T-helper 2 cell (primary cell): Measurements from ENCODE around the gene RALA.
A peak's percentile ranks its signal among the peaks of the same experiment; 100 is the strongest.
"Not testable (repeated sequence)": the region's sequence is repeated elsewhere in the genome, so short reads cannot be mapped to it uniquely, and the experiment has no call there.

Experiments used
- DNase-seq, 5 experiments: peaks; one replicate each; pipeline versions ENCODE4 v3.0.0 to v3.0.0-alpha.2; 2012 to 2022

The RALA gene

DNA sequence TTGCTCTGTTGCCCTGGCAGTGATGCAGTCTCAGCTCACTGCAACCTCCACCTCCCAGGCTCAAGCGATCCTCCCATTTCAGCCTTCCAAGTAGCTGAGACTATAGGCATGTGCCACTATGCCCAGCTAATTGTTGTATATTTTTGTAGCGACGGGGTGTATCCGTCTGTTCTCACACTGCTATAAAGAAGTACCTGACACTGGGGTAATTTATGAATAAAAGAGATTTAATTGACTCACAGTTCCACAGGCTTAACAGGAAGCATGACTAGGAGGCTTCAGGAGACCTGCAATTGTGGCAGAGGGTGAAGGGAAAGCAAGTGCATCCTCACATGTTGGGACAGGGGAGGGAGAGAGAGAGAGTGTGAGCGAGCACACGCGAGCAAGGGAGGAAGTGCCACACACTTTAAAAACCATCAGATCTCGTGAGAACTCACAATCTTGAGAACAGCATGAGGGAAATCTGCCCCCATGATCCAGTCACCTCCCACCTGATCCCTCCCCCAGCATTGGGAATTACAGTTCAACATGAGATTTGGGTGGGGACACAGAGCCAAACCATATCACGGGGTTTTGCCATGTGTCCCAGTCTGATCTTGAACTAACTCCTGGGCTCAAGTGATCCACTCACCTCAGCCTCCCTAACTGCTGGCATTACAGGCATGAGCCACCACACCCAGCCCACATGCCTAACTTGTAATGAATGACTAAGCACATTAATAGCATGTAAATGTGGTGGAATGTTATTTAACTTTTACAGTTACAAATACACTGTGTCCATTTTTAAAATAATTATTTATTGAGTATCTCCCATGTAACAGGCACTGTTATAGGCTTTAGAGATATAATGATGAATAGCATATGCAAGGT, 65.5 kb downstream of the RALA start:
- DNase-seq: no peak

DNA sequence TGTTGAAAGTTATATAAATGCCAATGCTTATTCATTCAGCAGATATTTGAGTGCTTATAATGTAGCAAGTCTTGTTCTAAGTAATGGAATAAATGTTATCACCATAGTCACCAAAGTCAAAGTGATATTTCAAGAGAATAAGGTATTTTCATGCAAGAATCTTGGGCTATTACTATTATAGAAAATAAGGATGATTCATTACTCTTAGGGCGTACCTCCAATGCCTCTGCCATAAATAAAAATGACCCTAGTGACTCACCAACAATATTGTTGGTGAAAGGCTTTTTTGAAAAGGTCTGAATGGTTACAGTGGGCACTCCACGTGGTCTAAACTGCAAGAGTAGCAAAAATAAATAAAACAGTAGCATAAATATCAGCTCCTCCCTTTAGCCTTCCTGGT, 68.4 kb downstream of the RALA start:
- DNase-seq: no peak

DNA sequence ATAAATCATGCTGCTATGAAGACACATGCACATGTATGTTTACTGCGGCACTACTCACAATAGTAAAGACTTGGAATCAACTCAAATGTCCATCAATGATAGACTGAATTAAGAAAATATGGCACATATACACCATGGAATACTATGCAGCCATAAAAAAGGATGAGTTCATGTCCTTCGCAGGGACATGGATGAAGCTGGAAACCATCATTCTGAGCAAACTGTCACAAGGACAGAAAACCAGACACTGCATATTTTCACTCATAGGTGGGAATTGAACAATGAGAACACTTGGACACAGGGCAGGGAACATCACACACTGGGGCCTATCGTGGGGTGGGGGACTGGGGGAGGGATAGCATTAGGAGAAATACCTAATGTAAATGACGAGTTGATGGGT, 69.7 kb downstream of the RALA start:
- DNase-seq: not testable (repeated sequence)

DNA sequence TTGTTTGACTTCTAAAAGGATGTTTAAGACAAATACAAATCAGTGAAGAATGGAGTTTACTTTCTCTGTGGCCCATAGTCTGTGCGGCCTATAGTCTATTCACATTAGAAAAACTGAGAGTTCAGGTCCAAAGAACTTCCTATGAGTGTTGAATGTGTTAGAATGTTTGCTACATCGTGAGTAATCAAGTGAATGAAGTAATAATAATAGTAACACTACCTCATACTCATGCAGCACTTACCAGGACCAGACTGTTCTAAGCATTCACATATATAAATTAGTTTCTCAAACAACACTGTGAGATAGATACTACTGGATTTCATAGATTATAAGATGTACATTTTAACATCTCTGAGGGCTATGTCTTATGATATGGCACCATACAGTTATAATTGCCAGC, 70.4 kb downstream of the RALA start:
- DNase-seq: no peak

DNA sequence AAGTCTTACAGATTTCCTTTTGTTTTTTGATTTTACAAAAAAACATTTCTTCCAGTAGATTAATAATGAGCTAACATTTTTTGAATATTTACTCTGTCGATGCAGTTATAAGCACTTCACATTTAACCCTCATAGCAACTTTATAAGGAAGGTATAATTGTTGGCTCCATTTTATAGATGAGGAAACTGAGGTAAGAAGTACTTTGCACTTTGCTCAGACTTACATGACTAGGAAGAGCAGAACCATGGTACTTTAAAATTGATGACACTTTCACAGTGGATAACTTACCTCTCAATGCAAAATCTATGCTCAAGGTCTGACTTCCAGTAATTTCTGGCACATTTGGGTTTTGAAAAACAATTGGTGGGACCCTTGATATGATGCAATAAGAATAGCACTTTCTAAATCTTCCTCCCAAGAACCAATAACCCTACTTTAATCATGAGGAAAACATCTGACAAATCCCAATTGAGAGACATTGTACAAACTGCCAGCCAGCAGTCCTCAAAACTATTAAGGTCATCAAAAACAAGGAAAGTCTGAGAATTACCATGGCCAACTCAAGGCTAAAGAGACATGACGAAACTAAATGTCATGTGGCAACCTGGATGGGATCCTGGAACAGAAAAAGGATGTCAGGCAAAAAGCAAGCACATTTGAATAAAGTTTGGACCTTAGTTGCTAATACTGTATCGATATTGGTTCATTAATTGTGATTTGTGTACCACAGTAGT, 72.6 kb downstream of the RALA start:
- no peak for DNase-seq

DNA sequence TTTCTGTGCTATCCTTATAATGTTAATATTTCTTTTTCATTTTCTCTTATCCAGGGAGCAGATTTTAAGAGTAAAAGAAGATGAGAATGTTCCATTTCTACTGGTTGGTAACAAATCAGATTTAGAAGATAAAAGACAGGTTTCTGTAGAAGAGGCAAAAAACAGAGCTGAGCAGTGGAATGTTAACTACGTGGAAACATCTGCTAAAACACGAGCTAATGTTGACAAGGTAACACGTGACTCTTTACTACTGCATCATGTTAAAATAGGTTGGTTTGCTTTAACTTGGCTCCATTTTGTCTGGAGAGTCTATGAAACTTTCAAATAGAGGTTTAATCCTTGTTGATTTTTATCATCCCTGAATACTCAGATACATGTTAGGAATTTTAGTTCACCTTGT, 73.3 kb downstream of the RALA start:
- no peak for DNase-seq

DNA sequence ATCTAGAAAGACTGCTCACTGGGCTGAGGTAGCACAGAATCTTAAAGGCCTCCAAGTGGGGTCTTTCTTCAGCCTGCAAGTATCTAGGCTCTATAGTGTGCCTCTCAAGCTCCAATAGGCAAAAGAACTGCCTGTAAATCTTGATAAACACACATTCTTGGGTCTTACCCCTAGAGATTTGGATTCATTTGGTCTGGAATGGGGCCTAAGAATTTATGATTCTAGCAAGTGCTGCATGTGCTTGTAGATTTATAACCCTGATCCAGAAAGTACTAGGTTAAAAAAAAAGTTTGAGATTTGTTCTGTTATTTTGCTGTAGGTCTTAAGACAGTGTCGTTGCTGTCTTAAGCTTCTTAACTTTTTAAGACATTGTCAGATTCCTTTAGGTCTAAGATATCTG, 74.1 kb downstream of the RALA start:
- DNase-seq: no peak

DNA sequence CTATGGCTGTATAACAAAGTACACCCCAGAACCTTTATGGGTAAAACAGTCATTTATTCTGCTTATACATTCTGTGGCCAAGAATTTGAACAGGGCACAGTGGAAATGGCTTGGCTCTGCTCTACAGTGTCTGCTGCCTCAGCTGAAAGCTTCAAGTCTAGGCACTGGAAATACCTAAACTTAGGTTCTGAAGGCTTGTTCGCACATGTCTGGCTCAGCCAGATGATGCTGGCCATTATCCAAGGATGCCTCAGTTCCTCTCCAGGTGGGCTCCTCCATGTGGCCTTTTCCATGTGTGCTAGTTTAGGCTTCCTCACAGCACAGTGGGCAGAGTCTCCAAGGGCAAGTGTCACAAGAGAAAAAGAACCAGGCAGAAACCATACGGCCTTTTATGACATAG, 76.8 kb downstream of the RALA start:
- DNase-seq: no peak

DNA sequence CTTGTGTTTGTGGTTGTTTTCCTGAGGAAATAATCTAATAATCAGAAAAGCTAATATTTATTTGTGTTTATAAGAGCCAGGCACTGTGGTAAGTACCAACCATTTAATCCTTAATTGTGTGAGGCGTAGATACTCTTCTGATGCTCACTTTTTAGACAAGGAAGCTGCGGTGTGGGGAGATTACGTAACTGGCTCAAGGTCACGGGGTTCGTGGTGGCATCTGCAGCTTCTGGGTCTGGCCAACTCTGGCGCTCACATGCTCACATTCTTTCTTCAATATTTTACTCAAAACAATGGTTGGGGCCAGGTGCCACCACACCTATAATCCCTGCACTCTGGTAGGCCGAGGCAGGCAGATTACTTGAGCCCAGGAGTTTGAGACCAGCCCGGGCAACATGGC, 77.6 kb downstream of the RALA start:
- DNase-seq: no peak

DNA sequence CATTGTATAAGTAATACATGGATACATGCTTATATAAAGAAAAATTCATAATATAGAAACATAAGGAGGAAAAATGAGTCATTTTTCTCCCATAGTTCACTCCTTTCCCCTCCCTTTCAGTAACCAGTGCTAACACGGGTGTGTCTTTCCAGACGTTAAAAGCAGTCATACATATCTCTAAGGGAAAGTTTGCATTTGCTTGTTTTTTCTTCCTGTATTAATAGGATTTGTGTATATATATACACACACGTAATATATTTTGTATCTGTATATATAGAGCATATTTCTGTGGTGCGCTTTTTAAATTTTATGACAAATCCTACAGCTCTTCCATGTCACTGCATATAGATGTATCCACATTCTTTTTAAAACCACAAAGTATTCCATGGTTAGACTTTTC, 78.8 kb downstream of the RALA start:
- DNase-seq: no peak

DNA sequence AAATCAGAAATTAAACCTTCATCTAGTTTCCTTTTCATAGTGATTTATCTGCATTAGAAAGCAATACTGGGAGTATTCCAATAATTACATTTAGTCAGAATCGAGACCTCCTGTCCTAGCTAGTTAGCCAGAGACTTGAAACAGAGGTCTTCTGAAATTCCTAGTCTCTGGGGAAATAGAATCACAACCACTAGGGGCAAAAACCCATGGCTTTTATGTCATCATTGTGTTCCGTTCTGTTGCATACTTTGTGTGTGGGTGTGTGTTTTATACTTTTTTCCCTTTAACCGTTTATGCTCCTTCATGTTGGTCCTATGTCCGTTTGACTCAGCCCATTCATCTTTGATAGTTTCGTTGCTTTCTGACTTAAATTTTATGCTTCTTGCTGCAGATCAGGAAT, 79.8 kb downstream of the RALA start:
- DNase-seq: no peak

DNA sequence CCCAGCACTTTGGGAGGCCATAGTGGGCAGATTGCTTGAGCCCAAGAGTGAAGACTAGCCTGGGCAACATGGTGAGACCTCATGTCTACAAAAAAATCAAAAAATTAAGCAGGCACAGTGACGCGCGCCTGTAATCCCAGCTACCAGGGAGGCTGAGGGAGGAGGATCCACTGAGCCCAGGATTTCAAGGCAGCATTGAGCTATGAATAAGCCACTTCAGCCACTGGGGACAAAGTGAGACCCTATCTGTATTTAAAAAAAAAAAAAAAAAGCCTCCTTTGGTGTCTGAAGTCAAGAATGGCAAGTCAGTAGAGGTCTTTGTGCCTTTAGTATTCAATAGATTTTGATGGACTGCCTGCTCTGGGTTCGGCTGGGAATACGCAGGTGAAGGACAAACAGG, 85.7 kb downstream of the RALA start:
- DNase-seq: no peak

DNA sequence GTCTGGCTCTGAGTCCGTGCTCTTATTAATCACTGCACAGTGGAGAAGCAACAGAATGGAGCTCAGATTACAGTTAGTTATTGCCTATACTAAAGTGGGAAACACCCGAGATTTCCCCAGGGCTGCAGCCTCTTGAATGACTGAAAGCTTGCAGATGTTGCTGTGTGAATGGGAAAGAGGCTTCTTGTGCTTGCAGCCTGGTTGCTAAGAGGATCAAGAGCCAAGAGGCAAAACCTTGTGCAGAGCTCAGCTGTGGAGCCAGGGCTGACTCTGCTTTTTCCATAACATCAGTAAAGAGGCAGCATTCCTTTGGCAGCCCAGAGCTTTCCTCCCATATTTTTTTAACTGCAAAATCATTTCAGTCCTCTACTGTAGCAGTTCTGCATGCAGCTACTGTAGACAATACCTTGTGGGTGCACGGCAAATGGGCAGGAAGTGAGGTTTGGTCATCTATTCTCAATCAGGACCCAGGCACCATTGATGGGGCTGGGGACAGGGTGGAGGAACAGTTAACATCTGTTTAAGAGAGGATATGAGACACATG, 86.5 kb downstream of the RALA start:
- DNase-seq: peak in 1 of 5 experiments; percentile 70

DNA sequence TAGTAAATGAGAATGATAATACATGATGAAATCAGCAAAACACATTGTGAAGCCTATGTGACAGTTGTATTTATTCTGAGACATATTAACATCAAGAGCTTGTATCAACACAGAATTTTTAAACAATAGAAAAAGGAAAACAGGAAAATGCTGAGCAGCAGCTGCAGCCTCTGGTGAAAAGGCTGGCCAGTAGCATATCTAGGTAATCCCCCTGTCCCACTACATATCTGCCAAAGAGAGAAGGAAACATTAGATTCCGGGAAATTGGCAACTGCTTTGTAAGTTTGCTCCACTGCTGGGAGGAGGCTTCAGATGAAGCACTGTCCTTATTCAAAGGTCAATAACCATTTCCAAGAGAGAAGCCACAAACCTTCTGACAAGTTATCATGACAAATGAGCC, 89.4 kb downstream of the RALA start:
- no peak for DNase-seq

DNA sequence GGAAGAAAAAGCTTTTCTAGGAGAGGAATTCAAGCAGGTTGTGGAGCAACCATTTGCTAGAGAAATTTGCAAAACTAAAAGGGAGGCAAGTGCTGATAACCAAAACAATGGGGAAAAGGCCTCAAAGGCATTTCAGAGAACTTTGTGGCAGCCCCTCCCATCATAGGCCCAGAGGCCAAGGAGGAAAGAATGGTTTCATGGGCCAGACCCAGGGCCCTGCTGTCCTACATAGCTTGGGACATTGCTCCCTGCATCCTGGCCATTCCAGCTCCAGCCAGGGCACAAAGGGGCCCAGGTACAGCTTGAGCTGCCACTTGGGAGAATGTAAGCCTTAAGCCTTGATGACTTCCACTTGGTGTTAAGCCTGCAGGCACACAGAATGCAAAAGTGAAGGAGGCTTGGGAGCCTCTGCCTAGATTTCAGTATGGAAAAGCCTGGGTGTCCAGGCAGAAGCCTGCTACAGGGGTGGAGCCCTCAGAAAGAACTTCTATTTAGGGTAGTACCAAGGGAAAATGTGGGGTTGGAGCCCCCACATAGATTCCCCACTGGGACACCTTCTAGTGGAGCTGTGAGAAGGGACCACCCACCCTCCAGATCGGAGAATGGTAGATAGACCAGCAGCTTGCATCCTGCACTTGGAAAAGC, 91.2 kb downstream of the RALA start:
- DNase-seq: no peak

DNA sequence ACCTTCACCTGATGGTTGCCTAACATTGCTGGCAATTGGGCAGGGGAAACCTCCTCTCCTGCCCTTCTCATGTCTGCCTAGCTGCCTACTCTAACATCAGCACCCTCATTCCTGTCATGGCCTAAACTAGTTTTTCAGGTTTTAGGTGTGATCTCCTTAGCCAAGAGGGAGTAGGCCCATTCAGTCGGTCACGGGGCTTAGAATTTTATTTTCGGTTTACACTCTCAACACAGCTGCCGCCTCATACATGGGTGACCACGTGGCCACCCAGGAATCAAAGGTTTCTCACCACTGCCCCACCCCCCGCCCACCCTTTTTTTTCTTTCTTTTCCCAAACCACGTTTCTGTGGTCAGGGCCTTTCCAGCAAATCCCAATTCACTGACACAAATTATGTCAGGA, 97.2 kb downstream of the RALA start:
- DNase-seq: no peak

DNA sequence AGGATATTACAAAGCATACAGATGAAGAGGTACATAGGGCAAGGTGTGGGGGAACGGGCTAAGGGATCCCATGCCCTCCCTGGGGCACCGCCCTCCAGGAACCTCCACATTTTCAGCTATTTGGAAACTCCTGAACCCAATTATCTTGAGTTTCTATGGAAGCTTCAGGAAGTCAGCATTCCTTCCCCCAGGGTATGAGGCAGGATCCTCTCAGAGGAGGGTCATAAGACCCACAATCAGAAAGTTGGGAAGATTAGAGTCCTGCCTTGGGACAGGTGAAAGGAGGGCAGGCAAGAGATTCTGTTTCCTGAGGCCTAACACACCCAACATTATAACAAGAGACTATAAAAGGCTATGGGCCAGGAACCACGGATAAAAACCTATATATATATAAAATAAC, 98.0 kb downstream of the RALA start:
- DNase-seq: no peak

DNA sequence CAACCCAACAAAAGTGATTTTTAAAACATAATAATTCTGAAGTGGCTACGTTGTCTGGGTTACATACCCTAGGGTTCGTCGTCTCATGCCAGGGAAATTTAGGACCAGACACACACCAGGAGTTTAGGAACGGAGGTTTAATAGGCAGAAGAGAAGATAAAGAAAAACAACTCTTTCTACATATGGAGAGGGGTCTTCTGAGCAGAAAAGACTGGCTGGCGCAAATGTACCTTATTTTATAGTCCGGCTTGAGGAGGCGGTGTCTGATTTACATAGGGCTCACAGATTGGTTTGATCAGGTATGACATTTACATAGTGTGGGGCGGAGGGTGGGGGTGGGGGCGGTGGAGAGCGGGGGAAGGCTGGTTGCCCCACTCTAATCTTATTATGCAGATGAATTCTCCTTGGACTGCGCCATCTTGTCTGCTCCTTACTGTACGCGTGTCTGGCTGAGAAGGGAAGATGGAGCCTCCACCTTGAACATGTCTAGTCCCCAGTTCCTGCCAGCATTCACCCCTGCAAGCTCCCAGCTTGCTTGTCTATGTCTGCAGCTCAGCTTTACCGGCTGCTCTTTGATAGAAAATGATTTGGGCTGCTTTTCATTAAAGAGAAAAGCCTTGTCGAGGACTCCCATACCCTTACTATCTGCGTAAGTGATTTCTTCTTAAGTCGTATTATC, 98.7 kb downstream of the RALA start:
- no peak for DNase-seq

DNA sequence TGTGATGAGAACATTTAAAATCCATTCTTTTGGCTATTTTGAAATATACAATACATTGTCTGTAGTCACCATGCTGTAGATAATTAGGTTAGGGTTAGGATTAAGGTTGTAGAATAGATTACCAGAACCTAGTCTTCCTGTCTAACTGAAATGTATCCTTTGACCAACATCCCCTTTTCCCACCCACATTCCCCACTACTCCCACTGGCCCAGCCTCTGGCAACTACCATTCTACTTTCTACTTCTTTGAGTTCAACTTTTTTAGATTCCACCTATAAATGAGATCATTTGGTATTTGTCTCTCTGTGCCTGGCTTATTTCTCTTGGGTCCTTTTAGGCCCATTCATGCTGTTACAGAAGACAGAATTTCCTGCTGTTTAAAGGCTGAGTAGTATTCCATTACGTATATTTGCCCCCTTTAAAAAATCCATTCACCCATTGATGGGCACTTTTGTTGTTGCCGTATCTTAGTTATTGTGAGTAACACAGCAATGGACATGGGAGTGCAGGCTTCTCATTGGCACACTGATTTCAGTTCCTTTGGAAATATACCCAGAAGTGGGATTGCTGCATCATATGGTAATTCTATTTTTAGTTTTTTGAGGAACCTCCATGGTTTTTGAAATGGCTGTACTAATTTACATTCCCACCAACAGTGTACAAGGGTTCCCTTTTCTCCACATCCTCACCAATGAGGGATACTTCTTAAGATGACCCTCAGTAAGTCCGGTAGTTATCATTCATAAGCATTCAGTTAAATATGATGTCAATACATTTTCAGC, 104.0 kb downstream of the RALA start:
- DNase-seq: no peak

DNA sequence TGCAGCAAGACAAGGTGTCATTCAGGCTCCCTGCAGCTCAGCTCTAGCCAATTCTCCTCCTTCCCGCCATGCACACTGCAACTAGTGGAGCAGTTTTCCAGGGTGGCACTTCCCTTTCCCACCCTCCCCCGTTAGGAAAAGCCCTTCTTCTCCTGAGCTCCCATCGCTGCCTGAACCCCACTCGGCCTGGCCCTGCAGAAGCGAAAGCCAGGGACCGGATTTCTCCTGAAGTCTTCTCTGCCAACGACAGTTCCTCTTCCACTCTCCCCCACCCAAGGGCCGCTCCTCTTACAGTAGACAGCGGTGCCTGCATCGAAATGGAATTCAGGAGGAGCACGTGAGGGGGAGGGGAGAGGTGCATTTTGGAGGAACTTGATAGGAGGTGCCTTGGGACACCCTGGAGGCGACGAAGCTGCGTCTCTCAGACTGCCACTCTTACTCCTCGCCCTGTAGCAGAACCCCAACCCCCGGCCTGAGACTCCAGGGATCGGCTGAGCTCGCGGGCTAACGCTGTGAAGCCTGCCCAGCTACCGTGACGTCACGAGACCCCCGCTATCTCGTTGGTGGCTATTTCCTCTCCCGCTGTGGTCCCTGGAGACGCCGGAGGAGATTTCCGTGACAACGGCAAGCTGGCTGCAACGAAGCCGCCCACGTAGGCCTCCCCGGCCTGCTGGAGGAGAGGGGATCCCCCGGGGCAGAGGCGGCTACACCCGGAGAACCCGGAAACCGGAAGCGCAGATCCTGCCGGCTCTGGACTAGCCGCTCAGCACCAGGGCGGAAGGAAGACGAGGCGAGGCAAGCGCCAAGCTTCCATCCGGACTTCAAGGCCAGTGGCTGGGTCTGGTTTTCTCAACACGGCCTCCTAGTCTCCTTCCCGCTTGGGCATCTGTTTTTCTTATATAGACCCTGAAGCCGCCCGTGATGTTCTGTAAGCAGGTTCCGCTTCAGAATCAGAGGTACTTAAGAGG, 109.7 kb downstream of the RALA start:
- peak; percentile 71 to 97 (median 94) for DNase-seq
